K562 (cell line): Measurements from ENCODE around the gene NOSTRIN. TPM values are rescaled to one million over a fixed set of nuclear protein-coding genes. Genes with fewer than 3 reads are reported as not detected.

Source experiments
- ATAC-seq: fragments of 200-7000 bp; cut with Tn5 transposase; 3 replicates; pipeline ENCODE4 v1.9.1; 2020; ENCODE audit warnings: moderate library complexity
- BruUV-seq: library from RNA; stranded (reverse); fragments of 400-500 nt; replicated peaks from 2 replicates; lab custom pipeline; 2021; lab: Mats Ljungman, UMichigan
- CTCF ChIA-PET: fragments of 300-600 bp; formaldehyde crosslinking; extraction: SDS; loops from one replicate; lab custom pipeline; 2021; ENCODE audit warnings: low intra/inter-chr PET ratio; lab: Yijun Ruan, JAX
- POLR2A ChIA-PET: fragments of 300-600, 350-650 bp; sonication (Branson Sonifier 250); formaldehyde crosslinking; extraction: SDS; loops from one replicate; lab custom pipeline; 2021; ENCODE audit warnings: antibody characterized with exemption, inconsistent platforms; lab: Yijun Ruan, JAX
- DNase-seq, 4 experiments: peaks; one replicate each; pipeline versions ENCODE4 v3.0.0 to v3.0.0-alpha.2; 2011 to 2018; ENCODE audit warnings: low spot score in 3 of 4, mixed read lengths in 3 of 4; ENCODE audit errors: extremely low read depth in 1 of 4
- FAIRE-seq: peaks from 2 replicates; lab custom pipeline; 2011; peaks lifted over from hg19 to GRCh38; lab: Jason Lieb, UNC
- H2AFZ ChIP-seq: 2 replicates; pipeline ENCODE4 v1.6.0; 2011; ENCODE audit warnings: low read depth, low read length, control low read depth, inconsistent platforms
- H3K27ac ChIP-seq: fragments of 200-600 bp; 3 replicates; pipeline ENCODE4 v1.8.0; 2011; ENCODE audit warnings: low read depth, mild to moderate bottlenecking, control low read depth, inconsistent platforms, low read length, moderate library complexity, mixed read lengths; ENCODE audit errors: extremely low read depth
- H3K27me3 ChIP-seq, 2 experiments: fragments of 300-600 bp in 1 of 2; 2 replicates in 1 of 2; 3 replicates in 1 of 2; pipeline versions ENCODE4 v1.6.0 to v1.8.0; 2011; ENCODE audit warnings: inconsistent platforms in 2 of 2, low read length in 2 of 2, mild to moderate bottlenecking in 1 of 2, mixed read lengths in 1 of 2, moderate library complexity in 1 of 2; ENCODE audit not compliant: control insufficient read depth in 2 of 2, insufficient read depth in 2 of 2
- H3K36me3 ChIP-seq: fragments of 300-600 bp; 3 replicates; pipeline ENCODE4 v1.8.0; 2011; ENCODE audit warnings: mild to moderate bottlenecking, low read length, inconsistent platforms; ENCODE audit not compliant: control insufficient read depth, insufficient read depth
- H3K4me1 ChIP-seq, 2 experiments: fragments of 200-600 bp in 1 of 2; replicated peaks in 1 of 2; 2 replicates in 1 of 2; 3 replicates in 1 of 2; pipeline versions ENCODE4 v1.5.1 to v1.8.0; 2011; ENCODE audit warnings: inconsistent platforms in 2 of 2, low read length in 2 of 2, mild to moderate bottlenecking in 1 of 2, mixed read lengths in 1 of 2, moderate library complexity in 1 of 2; ENCODE audit not compliant: control insufficient read depth in 2 of 2, insufficient read depth in 2 of 2
- H3K4me2 ChIP-seq: 2 replicates; pipeline ENCODE4 v1.6.1; 2011; ENCODE audit warnings: low read length, control low read depth, inconsistent platforms, mixed read lengths; ENCODE audit not compliant: insufficient read depth
- H3K4me3 ChIP-seq: fragments of 200-600 bp; sonication (generic), shearing (Covaris generic); 2 replicates; pipeline ENCODE4 v1.5.1; 2016; ENCODE audit warnings: control low read depth, inconsistent platforms
- H3K79me2 ChIP-seq: fragments of 200-600 bp; 3 replicates; pipeline ENCODE4 v1.8.0; 2011; ENCODE audit warnings: low read length, inconsistent platforms; ENCODE audit not compliant: control insufficient read depth, insufficient read depth
- H3K9ac ChIP-seq, 2 experiments: 2 replicates each; pipeline versions ENCODE4 v1.6.0 to v1.6.1; 2011; ENCODE audit warnings: low read depth in 2 of 2, low read length in 2 of 2, control low read depth in 1 of 2, inconsistent platforms in 1 of 2, mild to moderate bottlenecking in 1 of 2, mixed read lengths in 1 of 2; ENCODE audit not compliant: insufficient read depth in 1 of 2
- H3K9me1 ChIP-seq: one replicate; pipeline ENCODE4 v1.6.0; 2011; ENCODE audit warnings: inconsistent platforms, mild to moderate bottlenecking, low read length, moderate library complexity; ENCODE audit not compliant: control insufficient read depth, insufficient read depth
- H3K9me3 ChIP-seq: replicated peaks from 2 replicates; pipeline ENCODE4 v1.5.1; 2011; ENCODE audit warnings: low read depth, low read length, inconsistent platforms; ENCODE audit not compliant: control insufficient read depth, insufficient read depth
- H4K20me1 ChIP-seq: replicated peaks from 2 replicates; pipeline ENCODE4 v1.6.1; 2011; ENCODE audit warnings: low read length, inconsistent platforms, mixed read lengths; ENCODE audit not compliant: control insufficient read depth, insufficient read depth
- GATAD2A ChIP-seq: fragments of 450-650 bp; IDR thresholded peaks from 2 replicates; pipeline ENCODE4 v1.6.1; 2017
- KAT7 ChIP-seq: sonication (generic); formaldehyde crosslinking; IDR thresholded peaks from 2 replicates; pipeline ENCODE4 v1.8.0; 2022; ENCODE audit warnings: missing genetic modification reagents, mild to moderate bottlenecking, borderline replicate concordance
- TEAD2 ChIP-seq: fragments of 450-650 bp; IDR thresholded peaks from 2 replicates; pipeline ENCODE4 v1.6.1; 2016; ENCODE audit warnings: missing genetic modification characterization, control low read depth, missing compliant biosample characterization
- WGBS: fragments of 100-300 bp; shearing (Covaris generic); methylation state at CpG from one replicate; pipeline ENCODE4 v1.1.6; 2016; ENCODE audit warnings: low coverage, mixed read lengths; ENCODE audit not compliant: insufficient coverage; ENCODE audit errors: missing lambda C conversion rate; 5-methylcytosine and 5-hydroxymethylcytosine counted together
- in situ Hi-C: fragments of 300-500 bp; cut with MboI; formaldehyde crosslinking; loops from 4 replicates; pipeline ENCODE4 v1.15.0; 2018; ENCODE audit warnings: inconsistent platforms, mixed read lengths
- intact Hi-C: fragments of 100-400 bp; cut with micrococcal nuclease; formaldehyde crosslinking; loops from 2 replicates; pipeline ENCODE4 v1.14.2; 2022
- polyA plus RNA-seq, 8 experiments: library from polyadenylated mRNA; depleted of rRNA in 4 of 8; stranded (reverse) in 5 of 8; unstranded in 3 of 8; fragments of >200 nt; fragmentation: Nextera tagmentation in 2 of 8; fragmentation: Illumina TruSeq in 1 of 8; extraction: Ambion mirVana in 2 of 8; extraction: Trizol in 1 of 8; gene quantifications; 2 replicates each; pipeline versions ENCODE4 v1.2.1 to v1.2.3, GENCODE V29; 2011 to 2014; ENCODE audit warnings: inconsistent platforms in 1 of 8, missing spikeins in 1 of 8
- total RNA-seq, 7 experiments: library from RNA; depleted of rRNA in 6 of 7; stranded (reverse); fragments of >200 nt in 6 of 7; fragmentation: Illumina TruSeq in 2 of 7; extraction: Trizol in 2 of 7; gene quantifications; 2 replicates each; pipeline versions ENCODE4 v1.2.1 to v1.2.3, GENCODE V29; 2011 to 2021; ENCODE audit warnings: low replicate concordance in 1 of 7
- TF ChIP-seq, protein P1 (sequence below), 2 experiments: fragments of 450-650 bp in 1 of 2; sonication (generic) in 1 of 2; formaldehyde crosslinking in 1 of 2; IDR thresholded peaks in 1 of 2; conservative IDR thresholded peaks in 1 of 2; 2 replicates each; pipeline versions ENCODE4 v1.6.1 to v1.8.1; 2016 to 2023; ENCODE audit warnings: mild to moderate bottlenecking in 2 of 2, moderate library complexity in 2 of 2, inconsistent platforms in 1 of 2, missing genetic modification reagents in 1 of 2

Gene NOSTRIN
- total and polyA plus RNA-seq, 9 of the 15 experiments (the other 6 are each of a cell fraction or from before 2014, with no cell fraction given): 26.7 to 82.9 (median 56.3) TPM

DNA sequence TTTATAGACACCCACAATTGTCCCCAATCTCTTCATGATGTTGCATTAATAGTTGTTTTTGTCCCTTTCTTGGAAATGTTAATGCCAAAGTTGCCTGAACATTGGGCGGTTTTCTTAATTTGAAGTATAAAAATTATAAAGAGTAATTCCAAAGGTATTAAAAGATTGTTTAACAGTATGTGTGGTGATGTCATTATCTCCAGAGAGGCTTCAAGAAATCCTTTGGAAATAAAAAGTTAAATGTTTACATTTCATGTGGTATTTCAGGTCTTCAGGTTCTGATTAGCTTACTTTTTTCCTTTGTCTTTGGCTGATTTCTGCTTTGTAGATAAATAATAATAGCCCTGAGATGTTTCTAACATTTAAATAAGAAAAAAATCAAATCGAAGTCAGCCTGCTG is 29.3 kb upstream of the NOSTRIN start:
- H3K27ac ChIP-seq: peak overlapping the region; percentile 89
- BruUV-seq: no TSS peak
- DNase-seq (no peak), ATAC-seq (no peak), FAIRE-seq (no peak)
- peaks cover 2 to 48% of the 10 kb centered on the region in 2 experiments; a peak in 4 of 5 replicates for H3K4me1 ChIP-seq
- H3K36me3 ChIP-seq: peaks cover 17% of the 10 kb centered on the region; the same call in 2 of the 3 replicates
- in situ Hi-C loops: loop anchor here (5.0 kb wide), 1 partner anchor 144 kb away; no protein-coding TSS in a partner anchor
- H4K20me1 ChIP-seq: no peaks in the 10 kb centered on the region
- WGBS: 35% methylated on average over 2 of the region's 2 CpGs
- intact Hi-C loops: loop anchor here (1.0 to 10.0 kb wide), 4 partner anchors 147 to 449 kb away; no protein-coding TSS in a partner anchor
- peak overlapping the region; percentile 59 for H3K4me2 ChIP-seq
- H3K79me2 ChIP-seq: no peaks in the 10 kb centered on the region
- ChIA-PET POLR2A (interaction anchor here (0.6 to 1.4 kb wide), 4 partner anchors 18 to 343 kb away, joined by 3 read pairs; no protein-coding TSS in a partner anchor), CTCF (interaction anchor here (2.2 to 3.0 kb wide), 2 partner anchors 147 to 426 kb away, joined by 6 to 32 read pairs; no protein-coding TSS in a partner anchor)
- no peaks in the 10 kb centered on the region for H3K27me3 ChIP-seq
- H3K4me3 ChIP-seq: no peak overlapping the region
- TF ChIP-seq, protein P1, sequence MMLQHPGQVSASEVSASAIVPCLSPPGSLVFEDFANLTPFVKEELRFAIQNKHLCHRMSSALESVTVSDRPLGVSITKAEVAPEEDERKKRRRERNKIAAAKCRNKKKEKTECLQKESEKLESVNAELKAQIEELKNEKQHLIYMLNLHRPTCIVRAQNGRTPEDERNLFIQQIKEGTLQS (IDR thresholded peaks at IDR 0.05): peak; percentile 51; the same call in 1 of the 2 replicates
- TF ChIP-seq, protein P1 (CRISPR knock-in tag; conservative IDR thresholded peaks at IDR 0.05): no peak
- TF ChIP-seq GATAD2A (no peak), KAT7 (CRISPR knock-in tag) (peak; percentile 55; the same call in 1 of the 2 replicates), TEAD2 (tag) (0 out of 2 replicates have a peak, but pooled peaks have one; percentile 1)
- H3K9ac ChIP-seq: peak overlapping the region in 1 of 2 experiments; percentile 53; a peak in 2 of 4 replicates
- no peaks in the 10 kb centered on the region for H3K9me1 ChIP-seq
- H3K9me3 ChIP-seq: peaks cover 25% of the 10 kb centered on the region
- peak overlapping the region; percentile 80 for H2AFZ ChIP-seq
